Prostate gland (tissue), 2 donors: ENCODE data around the gene PVR. TPM values are rescaled to one million over a fixed set of nuclear protein-coding genes. Genes with fewer than 3 reads are reported as not detected.
"Not testable (repeated sequence)": the region's sequence is repeated elsewhere in the genome, so short reads cannot be mapped to it uniquely, and the experiment has no call there.

Source experiments
- DNase-seq: peaks from one replicate; pipeline ENCODE4 v3.0.0-alpha.2; 2019; ENCODE audit warnings: low spot score
- H3K27ac ChIP-seq, 2 donors: fragments of 200-600 bp; sonication (generic); 2 replicates each; pipeline ENCODE4 v1.5.1; 2017 to 2019
- H3K27me3 ChIP-seq: fragments of 200-600 bp; sonication (generic); replicated peaks from 2 replicates; pipeline ENCODE4 v1.5.1; 2019; ENCODE audit not compliant: insufficient read depth
- H3K36me3 ChIP-seq, 2 donors: fragments of 200-600 bp; sonication (generic); 1 replicate in 1 of 2; 2 replicates in 1 of 2; pipeline versions ENCODE4 v1.5.1 to v1.8.1; 2017 to 2019
- H3K4me1 ChIP-seq: fragments of 200-600 bp; sonication (generic); replicated peaks from 2 replicates; pipeline ENCODE4 v1.5.1; 2019
- H3K4me3 ChIP-seq, 2 donors: fragments of 200-600 bp; sonication (generic); 2 replicates each; pipeline ENCODE4 v1.5.1; 2017 to 2019
- H3K9me3 ChIP-seq: fragments of 200-600 bp; sonication (generic); 2 replicates; pipeline ENCODE4 v1.5.1; 2017
- POLR2A ChIP-seq: fragments of 450-650 bp; IDR thresholded peaks from one replicate; pipeline ENCODE4 v1.6.1; 2016; ENCODE audit warnings: antibody characterized with exemption, mild to moderate bottlenecking
- POLR2AphosphoS5 ChIP-seq: sonication (generic); formaldehyde crosslinking; IDR thresholded peaks from one replicate; pipeline ENCODE4 v1.6.1; 2017; ENCODE audit warnings: antibody characterized with exemption
- WGBS: methylation state at CpG from one replicate; pipeline ENCODE4 v1.1.5; 2018; 5-methylcytosine and 5-hydroxymethylcytosine counted together
- intact Hi-C: fragments of 100-400 bp; cut with DNase I; formaldehyde crosslinking; loops from one replicate; pipeline ENCODE4 v1.14.2; 2022
- total RNA-seq, 2 donors: library from RNA; depleted of rRNA; stranded (reverse); fragments of >200 nt; gene quantifications; one replicate each; pipeline ENCODE4 v1.1.0, GENCODE V29; 2016
- TF ChIP-seq, protein P1 (sequence below), 4 experiments: fragments of 200-600 bp in 2 of 4; fragments of 450-650 bp in 2 of 4; sonication (generic) in 2 of 4; IDR thresholded peaks; 1 replicate in 3 of 4; 2 replicates in 1 of 4; pipeline ENCODE4 v1.5.1; 2016 to 2019; ENCODE audit warnings: antibody characterized with exemption in 4 of 4, mild to moderate bottlenecking in 2 of 4, moderate library complexity in 2 of 4

PVR gene
- total RNA-seq, 2 donors from 2014 or later: 30.1 to 35.6 TPM

GRCh38 chr19:44609219-44609618, 34.5 kb upstream of the PVR start:
- TF ChIP-seq, protein P1, sequence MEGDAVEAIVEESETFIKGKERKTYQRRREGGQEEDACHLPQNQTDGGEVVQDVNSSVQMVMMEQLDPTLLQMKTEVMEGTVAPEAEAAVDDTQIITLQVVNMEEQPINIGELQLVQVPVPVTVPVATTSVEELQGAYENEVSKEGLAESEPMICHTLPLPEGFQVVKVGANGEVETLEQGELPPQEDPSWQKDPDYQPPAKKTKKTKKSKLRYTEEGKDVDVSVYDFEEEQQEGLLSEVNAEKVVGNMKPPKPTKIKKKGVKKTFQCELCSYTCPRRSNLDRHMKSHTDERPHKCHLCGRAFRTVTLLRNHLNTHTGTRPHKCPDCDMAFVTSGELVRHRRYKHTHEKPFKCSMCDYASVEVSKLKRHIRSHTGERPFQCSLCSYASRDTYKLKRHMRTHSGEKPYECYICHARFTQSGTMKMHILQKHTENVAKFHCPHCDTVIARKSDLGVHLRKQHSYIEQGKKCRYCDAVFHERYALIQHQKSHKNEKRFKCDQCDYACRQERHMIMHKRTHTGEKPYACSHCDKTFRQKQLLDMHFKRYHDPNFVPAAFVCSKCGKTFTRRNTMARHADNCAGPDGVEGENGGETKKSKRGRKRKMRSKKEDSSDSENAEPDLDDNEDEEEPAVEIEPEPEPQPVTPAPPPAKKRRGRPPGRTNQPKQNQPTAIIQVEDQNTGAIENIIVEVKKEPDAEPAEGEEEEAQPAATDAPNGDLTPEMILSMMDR (IDR thresholded peaks at IDR 0.05): no peak
- no peak for TF ChIP-seq POLR2A
- TF ChIP-seq POLR2AphosphoS5: no peak
- Histone ChIP-seq H3K27me3 (no peaks in the 10 kb centered on the region), H3K4me3 (no peak overlapping the region), H3K9me3 (no peaks in the 10 kb centered on the region), H3K36me3 (no peaks in the 10 kb centered on the region), H3K27ac (no peak overlapping the region), H3K4me1 (no peaks in the 10 kb centered on the region)
- no peak for DNase-seq
- WGBS: 76% methylated on average over 5 of the region's 5 CpGs
- intact Hi-C loops: no loop called here

GRCh38 chr19:44610497-44610896, 33.2 kb upstream of the PVR start:
- H3K27ac ChIP-seq, H3K4me3 ChIP-seq, H3K9me3 ChIP-seq, H3K27me3 ChIP-seq, H3K36me3 ChIP-seq, intact Hi-C loops, H3K4me1 ChIP-seq, DNase-seq: not testable (repeated sequence)
- 75% methylated on average over 5 of the region's 5 CpGs for WGBS

DNA sequence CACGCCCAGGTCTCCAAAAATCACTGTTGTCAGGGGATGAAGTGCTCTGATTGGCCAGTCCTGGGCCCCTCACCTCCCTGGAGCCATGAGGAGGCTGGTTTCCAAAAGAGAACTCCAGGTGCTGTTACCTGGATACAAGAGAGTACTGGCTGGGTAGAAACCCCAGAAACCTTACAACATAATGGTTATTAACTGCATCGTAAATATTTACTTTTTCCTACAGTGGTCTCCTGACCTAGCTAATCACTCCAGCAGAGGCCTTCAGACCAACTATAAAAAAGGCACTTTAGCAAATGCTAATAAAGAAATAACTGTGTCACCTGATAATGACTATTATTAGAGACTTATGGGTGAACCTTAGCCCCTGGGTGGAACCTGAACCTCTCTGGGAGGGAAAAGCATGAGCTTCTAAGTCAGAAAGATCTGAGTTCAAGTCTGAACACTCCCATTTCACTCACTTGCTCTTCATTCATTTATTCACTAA, 31.9 kb upstream of the PVR start:
- no peaks in the 10 kb centered on the region for H3K4me1 ChIP-seq
- H3K27me3 ChIP-seq: no peaks in the 10 kb centered on the region
- intact Hi-C loops: no loop called here
- DNase-seq: no peak
- H3K36me3 ChIP-seq: no peaks in the 10 kb centered on the region
- 59% methylated on average over 2 of the region's 2 CpGs for WGBS
- no peak overlapping the region for H3K4me3 ChIP-seq
- H3K9me3 ChIP-seq: no peaks in the 10 kb centered on the region
- no peak overlapping the region for H3K27ac ChIP-seq
- TF ChIP-seq, protein P1 (IDR thresholded peaks at IDR 0.05): no peak
- TF ChIP-seq POLR2A: no peak
- no peak for TF ChIP-seq POLR2AphosphoS5

- TF ChIP-seq POLR2AphosphoS5: no peak
- no peak for TF ChIP-seq POLR2A
- TF ChIP-seq, protein P1 (IDR thresholded peaks at IDR 0.05): no peak
- no peak within 1 kb of the TSS for H3K27ac ChIP-seq
- H3K36me3 ChIP-seq: no peaks in the 10 kb centered on the region
- H3K9me3 ChIP-seq: no peaks in the 10 kb centered on the region
- intact Hi-C loops: no loop called here
- H3K4me1 ChIP-seq: no peaks in the 10 kb centered on the region
- DNase-seq: no peak
- H3K4me3 ChIP-seq: no peak within 1 kb of the TSS
- H3K27me3 ChIP-seq: no peaks in the 10 kb centered on the region
- WGBS: 87% methylated on average over 25 of the region's 25 CpGs
Measured at GRCh38 chr19:44613295-44614178, 30.2 kb upstream of the PVR start, which contains the start of gene IGSF23. TSS of gene IGSF23 (plus strand) at chr19:44613563. CDS start at chr19:44613646, 83 bp downstream.

- intact Hi-C loops: no loop called here
Measured at GRCh38 chr19:44614313-44614712, 29.4 kb upstream of the PVR start.

More at GRCh38 chr19:44614313-44614712, 29.4 kb upstream of the PVR start:
- Histone ChIP-seq H3K4me3 (no peak overlapping the region), H3K9me3 (no peaks in the 10 kb centered on the region), H3K36me3 (no peaks in the 10 kb centered on the region), H3K4me1 (no peaks in the 10 kb centered on the region), H3K27me3 (no peaks in the 10 kb centered on the region), H3K27ac (no peak overlapping the region)
- no peak for DNase-seq
- WGBS: 94% methylated on average over 10 of the region's 10 CpGs
- TF ChIP-seq, protein P1 (IDR thresholded peaks at IDR 0.05): no peak
- TF ChIP-seq POLR2AphosphoS5 (no peak), POLR2A (no peak)
